Endothelial cell (in vitro differentiated cells): Measurements from ENCODE around the gene KREMEN1. TPM values are rescaled to one million over a fixed set of nuclear protein-coding genes. Genes with fewer than 3 reads are reported as not detected.
A peak's percentile ranks its signal among the peaks of the same experiment; 100 is the strongest.

Source experiments
- DNase-seq: peaks from one replicate; pipeline ENCODE4 v3.0.0; 2021; ENCODE audit warnings: low spot score
- H3K27ac Mint-ChIP-seq: one replicate; pipeline ENCODE4 v1.8.0; 2021; ENCODE audit warnings: mixed read lengths, inconsistent platforms; ENCODE audit not compliant: unreplicated experiment
- H3K27me3 Mint-ChIP-seq: one replicate; pipeline ENCODE4 v1.8.0; 2021; ENCODE audit warnings: mild to moderate bottlenecking, moderate library complexity, mixed read lengths, inconsistent platforms; ENCODE audit not compliant: unreplicated experiment
- H3K36me3 Mint-ChIP-seq: one replicate; pipeline ENCODE4 v1.8.0; 2021; ENCODE audit warnings: mild to moderate bottlenecking, low read depth, mixed read lengths, inconsistent platforms; ENCODE audit not compliant: unreplicated experiment
- H3K4me1 Mint-ChIP-seq: one replicate; pipeline ENCODE4 v1.8.0; 2021; ENCODE audit warnings: mild to moderate bottlenecking, mixed read lengths, inconsistent platforms; ENCODE audit not compliant: unreplicated experiment
- H3K4me3 Mint-ChIP-seq: one replicate; pipeline ENCODE4 v1.8.0; 2021; ENCODE audit warnings: mild to moderate bottlenecking, mixed read lengths, inconsistent platforms; ENCODE audit not compliant: unreplicated experiment
- H3K9me3 Mint-ChIP-seq: one replicate; pipeline ENCODE4 v1.8.0; 2021; ENCODE audit warnings: mixed read lengths, inconsistent platforms; ENCODE audit not compliant: unreplicated experiment
- CTCF ChIP-seq: fragments of 200-600 bp; sonication (generic); IDR thresholded peaks from one replicate; pipeline ENCODE4 v1.5.0; 2021; ENCODE audit warnings: antibody characterized with exemption; ENCODE audit not compliant: unreplicated experiment
- total RNA-seq: library from RNA; stranded (reverse); fragmentation: NEBNext Ultra II Directional; extraction: Animal tissue kit (Norgen Biotek cat#: 25700); gene quantifications from one replicate; pipeline ENCODE4 v1.2.1, GENCODE V29; 2021; ENCODE audit not compliant: unreplicated experiment

The KREMEN1 gene
- total RNA-seq, 1 donor from 2014 or later, result 3.1 TPM

- H3K9me3 Mint-ChIP-seq, result no peaks in the 10 kb centered on the region
- no peak for TF ChIP-seq CTCF
- no peak overlapping the region for H3K27ac Mint-ChIP-seq
- H3K36me3 Mint-ChIP-seq, result no peaks in the 10 kb centered on the region
- H3K4me3 Mint-ChIP-seq, result no peak overlapping the region
- peak; percentile 34 for DNase-seq
- peaks cover 13% of the 10 kb centered on the region for H3K4me1 Mint-ChIP-seq
- no peaks in the 10 kb centered on the region for H3K27me3 Mint-ChIP-seq
Observed at GRCh38 chr22:29156507-29156906, 83.7 kb downstream of the KREMEN1 start.

GRCh38 chr22:29157759-29158535 is 85.1 kb downstream of the KREMEN1 start:
- no peak overlapping the region for H3K4me3 Mint-ChIP-seq
- H3K9me3 Mint-ChIP-seq, result no peaks in the 10 kb centered on the region
- H3K27me3 Mint-ChIP-seq, result no peaks in the 10 kb centered on the region
- H3K36me3 Mint-ChIP-seq, result no peaks in the 10 kb centered on the region
- no peak for TF ChIP-seq CTCF
- H3K27ac Mint-ChIP-seq, result no peak overlapping the region
- H3K4me1 Mint-ChIP-seq, result peaks cover 3% of the 10 kb centered on the region
- no peak for DNase-seq

- H3K9me3 Mint-ChIP-seq, result no peaks in the 10 kb centered on the region
- no peak for TF ChIP-seq CTCF
- no peaks in the 10 kb centered on the region for H3K27me3 Mint-ChIP-seq
Observed at GRCh38 chr22:29158546-29158945, 85.7 kb downstream of the KREMEN1 start.

GRCh38 chr22:29163808-29164207 is 91.0 kb downstream of the KREMEN1 start:
- H3K36me3 Mint-ChIP-seq, result peaks cover 3% of the 10 kb centered on the region
- TF ChIP-seq CTCF, result no peak

More at GRCh38 chr22:29158546-29158945, 85.7 kb downstream of the KREMEN1 start:
- DNase-seq, result no peak
- Mint-ChIP-seq H3K4me3 (no peak overlapping the region), H3K4me1 (no peaks in the 10 kb centered on the region), H3K27ac (no peak overlapping the region), H3K36me3 (no peaks in the 10 kb centered on the region)

GRCh38 chr22:29165321-29166060 is 92.7 kb downstream of the KREMEN1 start:
- Mint-ChIP-seq H3K36me3 (peaks cover 3% of the 10 kb centered on the region), H3K27me3 (peaks cover 6% of the 10 kb centered on the region), H3K27ac (no peak overlapping the region), H3K4me3 (no peak overlapping the region), H3K4me1 (no peaks in the 10 kb centered on the region), H3K9me3 (no peaks in the 10 kb centered on the region)
- no peak for DNase-seq
- TF ChIP-seq CTCF, result no peak

More at GRCh38 chr22:29163808-29164207, 91.0 kb downstream of the KREMEN1 start:
- no peak for DNase-seq
- no peaks in the 10 kb centered on the region for H3K4me1 Mint-ChIP-seq
- no peak overlapping the region for H3K4me3 Mint-ChIP-seq
- H3K27ac Mint-ChIP-seq, result no peak overlapping the region
- H3K9me3 Mint-ChIP-seq, result no peaks in the 10 kb centered on the region
- peaks cover 4% of the 10 kb centered on the region for H3K27me3 Mint-ChIP-seq
